GM19468 (cell line): Measurements from ENCODE around the gene MACROH2A2.
"Not testable (repeated sequence)": the region's sequence is repeated elsewhere in the genome, so short reads cannot be mapped to it uniquely, and the experiment has no call there.

Experiments
- ATAC-seq: cut with Tn5 transposase; IDR thresholded peaks from one replicate; pipeline ENCODE4 v1.9.1; 2021; ENCODE audit warnings: mild to moderate bottlenecking, moderate library complexity, moderate number of reproducible peaks; ENCODE audit not compliant: unreplicated experiment; ENCODE audit errors: extremely low read depth

The MACROH2A2 gene

DNA sequence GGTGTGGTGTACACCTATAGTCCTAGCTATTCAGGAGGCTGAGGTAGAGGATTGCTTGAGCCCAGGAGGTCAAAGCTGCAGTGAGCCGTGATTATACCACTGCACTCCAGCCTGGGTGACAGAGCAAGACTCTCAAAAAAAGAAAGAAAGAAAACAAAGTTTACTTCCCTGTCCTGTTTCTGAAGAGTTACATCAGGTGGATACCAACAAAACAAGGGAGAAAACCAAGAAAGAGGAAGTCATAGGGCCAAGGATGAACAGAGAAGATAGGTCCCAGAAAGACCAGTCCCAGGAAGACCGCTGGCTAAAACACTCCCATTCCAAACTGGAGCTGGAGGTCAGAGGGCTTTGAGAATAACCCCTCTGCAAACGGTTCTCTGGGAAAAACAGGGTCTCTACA is 13.5 kb downstream of the MACROH2A2 start:
- ATAC-seq = no peak

DNA sequence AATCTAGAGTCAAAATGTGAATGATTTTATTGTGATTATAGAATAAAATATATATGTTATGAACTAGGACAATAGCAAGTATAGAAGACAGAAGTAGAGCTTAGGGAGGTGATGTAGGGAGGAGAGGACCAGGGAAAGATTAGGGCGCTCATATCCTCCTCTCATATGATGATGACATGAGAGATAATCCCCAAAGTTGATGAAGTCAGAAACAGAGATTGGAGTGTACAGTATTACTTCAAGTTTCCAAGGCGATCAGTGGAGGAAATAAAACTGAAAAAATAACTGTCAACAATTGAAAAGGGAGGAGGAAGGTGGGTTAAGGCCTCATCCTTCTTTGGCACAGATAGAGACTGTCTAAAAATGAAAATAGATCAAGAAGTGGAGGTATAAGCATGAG is 14.9 kb downstream of the MACROH2A2 start:
- ATAC-seq = no peak

DNA sequence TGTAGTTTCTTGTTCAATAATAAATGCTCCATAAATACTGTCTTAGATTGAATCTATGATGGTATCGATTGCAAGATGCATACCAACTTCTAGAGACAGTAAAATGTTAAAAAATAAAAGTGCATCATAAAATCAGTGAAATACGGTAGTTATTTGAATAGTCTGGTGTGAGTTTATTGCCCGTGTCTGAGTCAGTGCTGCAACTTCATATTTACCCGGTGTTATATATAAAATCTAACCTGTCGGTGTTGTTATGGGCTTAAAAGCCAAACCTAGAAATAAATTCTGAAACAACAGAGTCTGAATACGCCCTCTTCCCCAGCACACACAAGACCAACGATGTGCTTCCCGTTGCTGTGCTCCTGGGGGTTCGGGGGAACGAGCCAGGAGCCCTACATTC is 16.3 kb downstream of the MACROH2A2 start:
- no peak for ATAC-seq

DNA sequence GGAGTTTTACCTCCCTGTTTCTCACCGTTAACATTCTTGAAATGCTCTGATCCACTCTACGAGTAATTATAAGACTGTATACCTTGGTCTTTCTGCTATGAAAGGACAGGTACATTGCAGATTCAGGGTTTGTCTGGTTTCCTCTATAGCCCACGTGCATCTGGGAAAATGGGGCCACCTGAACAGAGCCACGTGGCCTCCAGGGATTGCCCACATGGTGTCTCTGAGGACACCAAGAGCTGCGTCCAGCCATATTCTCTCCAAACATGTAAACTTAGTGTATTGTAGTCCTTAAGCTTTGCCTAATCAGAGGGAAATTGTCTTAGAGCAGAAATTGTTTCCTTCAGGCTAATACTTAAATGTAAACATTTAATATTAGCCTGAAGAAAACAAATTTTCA is 16.7 kb downstream of the MACROH2A2 start:
- ATAC-seq = no peak

DNA sequence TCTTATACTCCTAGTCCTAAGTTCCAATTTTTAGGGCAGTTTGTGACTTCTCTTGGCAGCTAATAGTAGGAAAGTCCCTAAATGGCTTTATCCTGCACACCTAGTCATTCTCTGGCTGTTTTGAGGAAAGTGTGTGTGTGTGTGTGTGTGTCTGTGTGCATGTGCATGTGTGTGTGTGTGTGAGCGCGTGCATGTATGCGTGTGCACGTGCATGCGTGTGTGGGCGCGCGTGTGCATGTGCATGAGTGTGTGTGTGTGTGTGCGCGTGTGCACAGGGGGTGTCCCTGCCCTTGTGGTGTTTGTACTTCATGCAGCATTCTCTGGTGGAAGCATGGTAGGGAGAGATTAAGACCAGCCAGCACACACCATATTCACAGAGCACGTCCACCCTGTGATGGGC is 18.2 kb downstream of the MACROH2A2 start:
- ATAC-seq = no peak

DNA sequence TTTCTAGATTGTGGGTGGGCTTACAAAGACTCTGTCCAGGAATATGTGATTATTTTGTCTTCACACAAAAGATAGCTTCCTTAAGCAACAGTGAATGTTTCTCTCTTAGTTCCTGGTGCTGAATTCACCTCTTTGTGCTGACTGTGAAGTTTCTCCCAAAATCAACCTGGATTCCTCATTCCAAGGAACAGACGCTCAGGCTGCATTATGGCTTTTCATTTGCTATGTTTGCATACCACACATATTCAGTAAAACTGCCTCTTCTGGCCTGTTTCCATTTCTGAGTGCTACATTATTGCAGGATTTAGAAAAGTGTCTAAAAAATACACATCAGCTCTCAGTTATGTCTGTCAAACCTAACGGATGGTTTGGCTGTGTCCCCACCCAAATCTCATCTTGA is 21.5 kb downstream of the MACROH2A2 start:
- no peak for ATAC-seq

DNA sequence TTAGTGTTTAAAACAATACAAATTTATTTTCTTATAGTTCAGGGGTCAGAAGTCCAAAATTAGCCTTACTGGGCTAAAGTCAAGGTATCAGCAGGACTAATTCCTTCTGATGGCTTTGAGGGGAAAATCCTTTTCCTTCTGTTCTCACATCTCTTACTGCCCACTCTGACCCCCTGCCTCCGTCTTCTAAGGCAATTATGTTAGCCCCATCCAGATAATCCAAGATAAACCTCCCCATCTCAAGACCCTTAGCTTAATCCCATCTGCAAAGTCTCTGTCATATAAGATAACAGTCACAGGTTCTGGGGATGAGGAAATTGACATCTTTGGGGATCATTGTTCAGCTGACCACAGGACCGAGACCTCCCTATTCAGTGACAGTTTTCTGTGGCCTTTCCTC is 22.3 kb downstream of the MACROH2A2 start:
- no peak for ATAC-seq

DNA sequence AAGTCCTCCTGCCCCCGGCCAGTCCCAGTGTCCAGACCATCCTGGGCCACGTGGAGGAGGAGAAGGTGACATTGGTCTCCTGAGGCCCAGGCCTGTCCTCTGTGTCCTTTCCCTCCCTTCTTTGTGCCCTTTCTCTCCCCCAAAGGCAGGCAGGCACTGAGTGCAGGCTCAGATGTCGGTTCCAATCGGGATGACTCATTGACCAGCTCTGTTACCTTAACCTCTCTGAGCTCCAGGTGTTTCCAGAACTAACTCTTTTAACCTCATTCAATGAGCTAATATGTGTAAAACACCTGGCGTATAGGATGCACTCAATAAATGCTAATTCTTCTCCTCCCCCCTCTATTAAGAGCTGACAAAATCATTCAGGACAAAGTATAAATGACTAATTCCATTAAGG is 25.7 kb downstream of the MACROH2A2 start:
- ATAC-seq = no peak

DNA sequence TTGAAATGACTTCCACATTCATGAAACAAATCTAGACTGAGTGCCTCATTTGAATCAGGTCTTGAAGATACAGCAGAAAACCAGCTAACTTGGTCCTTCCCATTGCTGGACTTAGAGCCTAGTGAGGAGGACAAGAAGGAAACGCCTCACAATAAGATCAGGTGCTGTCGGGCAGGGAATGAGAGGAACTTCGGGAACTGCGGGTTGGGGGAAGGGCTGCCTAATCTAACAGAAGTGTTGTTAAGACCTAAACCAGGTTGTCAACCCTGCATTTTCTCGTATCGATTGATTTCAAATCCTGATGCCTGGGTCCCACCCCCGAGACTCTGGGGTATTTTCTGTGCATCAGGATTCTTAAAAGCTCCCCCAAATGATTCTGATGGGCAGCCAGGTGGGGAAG is 26.3 kb downstream of the MACROH2A2 start:
- ATAC-seq = no peak

DNA sequence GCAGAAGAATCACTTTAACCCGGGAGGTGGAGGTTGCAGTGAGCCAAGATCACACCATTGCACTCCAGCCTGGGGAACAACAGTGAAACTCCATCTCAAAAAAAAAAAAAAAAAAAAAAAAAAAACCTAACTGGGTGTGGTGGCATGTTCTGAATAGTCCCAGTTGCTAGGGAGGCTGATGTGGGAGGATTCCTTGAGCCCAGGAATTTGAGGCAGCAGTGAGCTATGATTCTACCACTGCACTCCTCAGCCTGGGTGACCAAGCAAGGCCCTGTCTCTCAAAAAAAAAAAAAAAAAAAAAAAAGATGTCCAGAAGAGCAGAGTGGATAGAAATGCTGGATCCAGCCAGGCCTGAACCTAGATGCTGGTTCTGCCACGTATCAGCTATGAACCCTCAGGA is 28.1 kb downstream of the MACROH2A2 start:
- ATAC-seq = not testable (repeated sequence)

DNA sequence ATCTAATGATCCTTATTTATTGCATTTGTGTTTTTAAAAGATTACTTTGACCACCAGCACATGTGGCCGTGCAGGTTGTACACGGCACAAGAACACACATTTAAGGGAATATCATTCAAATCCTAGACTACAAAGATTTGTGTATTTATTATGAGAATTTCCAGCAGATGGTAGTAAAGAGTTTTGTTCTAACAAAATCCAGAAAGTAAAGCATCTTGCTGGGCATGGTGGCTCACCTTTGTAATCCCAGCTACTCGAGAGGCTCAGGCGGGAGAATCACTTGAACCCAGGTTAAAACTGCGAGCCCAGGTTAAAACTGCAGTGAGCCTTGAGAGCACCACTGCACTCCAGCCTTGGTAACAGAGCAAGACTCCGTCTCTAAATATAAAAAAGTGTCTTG is 31.5 kb downstream of the MACROH2A2 start:
- ATAC-seq = no peak

DNA sequence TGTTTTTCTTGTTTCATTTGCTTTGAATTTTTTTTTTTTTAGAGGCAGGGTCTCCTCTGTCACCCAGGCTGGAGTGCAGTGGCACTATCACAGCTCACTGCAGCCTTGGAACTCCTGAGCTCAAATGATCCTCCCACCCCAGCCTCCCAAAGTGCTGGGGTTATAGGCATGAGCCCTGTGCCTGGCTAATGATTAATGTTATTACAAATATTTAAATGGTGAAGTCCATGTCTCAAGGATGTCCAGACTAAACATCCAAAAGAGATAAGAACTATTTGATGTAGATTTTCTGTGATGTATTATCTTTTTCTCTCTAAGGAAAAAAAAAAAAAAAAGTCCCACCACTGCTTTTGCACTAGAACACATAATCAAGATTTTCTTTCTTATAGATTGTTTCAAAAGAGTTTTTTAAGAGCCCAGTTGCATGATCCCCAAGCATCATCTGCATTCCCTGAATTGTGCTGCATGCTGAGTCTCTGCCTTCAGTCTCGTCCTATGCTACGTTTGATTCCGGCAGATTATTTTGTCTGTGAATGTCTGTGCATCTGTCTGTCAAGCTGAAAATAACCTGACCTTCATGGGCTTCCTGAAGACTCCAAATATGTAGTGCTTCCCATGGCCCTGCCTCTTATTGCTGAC is 33.4 kb downstream of the MACROH2A2 start:
- no peak for ATAC-seq

DNA sequence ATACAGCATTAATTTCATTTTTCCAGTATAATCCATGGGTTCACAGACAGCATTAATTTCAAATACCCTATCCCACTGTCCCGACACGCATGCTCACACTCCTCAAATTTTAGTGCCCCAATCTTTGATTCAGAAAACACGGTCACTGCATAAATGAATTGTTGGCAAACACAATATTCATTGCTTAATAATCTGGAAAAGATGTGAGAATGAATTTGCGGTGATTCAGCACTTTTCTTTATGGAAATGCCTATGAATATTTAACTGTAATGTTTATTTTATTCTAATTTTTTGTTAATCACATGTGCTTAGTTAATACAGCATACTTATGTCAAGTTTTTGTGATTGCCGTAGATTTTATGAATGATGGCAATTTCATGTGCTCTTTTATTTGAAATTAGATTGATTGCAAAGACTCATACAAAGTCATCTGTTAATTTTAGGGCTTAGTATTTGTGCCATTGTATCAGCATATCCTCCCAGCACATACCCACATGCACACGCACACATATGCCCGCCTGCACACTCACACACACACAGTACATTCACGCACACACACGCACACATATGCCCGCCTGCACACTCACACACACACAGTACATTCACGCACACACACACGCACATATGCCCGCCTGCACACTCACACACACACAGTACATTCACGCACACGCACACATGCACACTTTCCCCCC is 35.1 kb downstream of the MACROH2A2 start:
- no peak for ATAC-seq

DNA sequence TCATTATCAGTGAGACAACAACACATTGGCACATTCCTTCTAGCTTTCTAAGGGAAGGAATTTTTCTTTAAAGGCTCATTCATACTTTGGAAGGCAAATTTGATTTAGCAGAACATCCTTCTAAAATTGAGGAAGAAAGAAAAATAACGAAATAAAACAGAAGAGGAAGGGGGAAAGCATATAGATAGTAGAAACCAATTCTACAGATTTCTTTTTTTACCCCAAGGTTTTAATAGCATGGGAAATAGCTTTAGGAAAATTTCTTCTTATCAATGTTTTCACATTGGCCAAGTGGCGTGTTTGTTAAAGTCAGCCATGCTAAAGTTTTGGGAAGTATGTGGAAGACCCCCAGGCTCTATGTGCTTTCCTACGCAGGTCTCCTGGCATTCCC is 35.7 kb downstream of the MACROH2A2 start:
- ATAC-seq = no peak

DNA sequence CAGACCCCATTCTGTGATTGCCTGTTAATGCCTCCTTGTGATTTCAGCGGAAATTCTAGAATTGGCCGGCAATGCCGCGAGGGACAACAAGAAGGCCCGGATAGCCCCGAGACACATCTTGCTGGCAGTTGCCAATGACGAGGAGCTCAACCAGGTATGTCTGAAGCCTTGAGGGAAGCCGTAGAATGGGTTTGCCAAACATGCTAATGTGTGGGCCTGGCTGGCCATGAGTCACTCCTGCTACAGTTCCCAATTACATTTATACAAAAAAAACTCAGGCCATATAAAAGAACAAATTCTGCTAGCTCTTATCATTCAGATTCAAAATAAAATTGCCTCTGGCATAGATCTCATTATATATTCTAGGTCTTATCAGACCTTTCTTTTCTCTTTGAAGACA is 37.4 kb downstream of the MACROH2A2 start:
- ATAC-seq = no peak

DNA sequence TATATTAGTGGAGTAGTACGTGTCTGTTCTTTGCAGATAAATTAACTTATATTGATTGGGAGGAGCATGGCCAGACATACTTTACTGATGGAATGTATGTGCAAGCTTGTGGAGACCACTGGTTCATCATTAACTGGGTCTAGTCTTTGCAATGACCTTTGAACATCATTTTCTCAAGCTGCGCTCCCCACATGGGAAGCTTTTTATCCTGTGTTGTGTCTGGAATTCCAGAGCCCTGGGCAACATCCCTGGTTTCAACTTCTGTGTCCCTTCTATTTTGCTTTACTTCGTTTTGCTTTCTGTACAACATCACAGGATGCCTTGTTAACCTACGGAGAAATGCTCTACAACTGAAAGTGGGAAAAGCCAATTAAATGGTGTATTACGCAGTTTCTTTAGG is 38.3 kb downstream of the MACROH2A2 start:
- ATAC-seq = no peak

DNA sequence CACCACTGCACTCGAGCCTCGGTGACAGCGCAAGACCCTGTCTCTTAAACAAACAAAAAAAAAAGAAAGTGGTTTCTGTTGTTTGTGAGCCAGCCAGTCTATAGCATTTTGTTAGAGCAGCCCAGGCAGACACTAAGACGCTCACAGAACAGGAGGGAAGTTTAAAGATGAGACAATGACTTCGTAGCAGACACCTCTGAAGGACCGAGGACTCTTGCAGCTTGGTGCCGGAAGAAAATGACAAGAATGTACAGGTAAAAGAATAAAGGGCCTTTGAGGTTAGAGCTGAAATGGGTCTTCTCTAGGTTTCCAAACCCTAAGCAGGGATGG is 39.7 kb downstream of the MACROH2A2 start:
- ATAC-seq = no peak

DNA sequence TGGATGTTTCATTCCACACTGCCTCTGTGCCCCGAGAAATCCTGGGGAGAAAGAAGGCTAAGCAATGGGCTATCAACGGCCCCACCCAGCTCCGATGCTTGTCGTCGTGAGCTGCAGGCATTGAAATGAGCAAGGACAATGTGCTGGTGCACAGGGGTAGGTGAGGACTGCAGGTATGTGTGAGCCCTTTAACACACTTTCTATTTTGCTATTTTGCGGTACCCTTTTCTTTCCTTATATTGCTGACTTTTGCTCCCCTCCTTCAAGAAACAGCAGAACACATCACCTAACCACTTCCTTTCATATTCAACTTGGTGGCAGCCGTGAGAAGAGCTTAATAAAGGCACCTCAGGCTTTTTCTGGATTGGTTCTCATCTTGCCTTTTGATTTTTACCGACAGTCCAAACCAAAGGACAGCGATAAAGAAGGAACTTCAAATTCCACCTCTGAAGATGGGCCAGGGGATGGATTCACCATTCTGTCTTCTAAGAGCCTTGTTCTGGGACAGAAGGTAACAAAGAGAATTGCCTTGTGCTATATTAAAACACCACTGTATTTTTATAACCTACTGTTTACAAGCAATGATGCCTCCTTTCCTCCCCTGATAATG is 40.8 kb downstream of the MACROH2A2 start:
- no peak for ATAC-seq

DNA sequence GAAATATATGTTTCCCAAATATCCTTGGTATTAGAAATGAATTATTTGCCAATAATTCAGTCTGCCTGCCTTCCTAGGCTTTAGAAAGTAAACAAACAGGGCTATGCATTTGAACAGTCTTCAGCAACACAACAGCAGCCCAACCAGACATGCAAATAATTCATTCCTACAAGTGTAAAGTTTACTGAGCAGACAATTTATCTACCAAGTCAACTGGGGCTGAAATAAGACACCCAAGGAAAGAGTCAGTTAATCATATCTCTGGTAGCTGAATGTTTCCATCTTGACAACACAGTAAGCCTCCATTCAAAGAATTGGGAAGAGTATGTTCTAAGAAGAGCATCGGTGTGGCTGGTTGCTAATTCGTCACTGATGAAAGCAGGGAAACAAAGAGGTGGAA is 41.6 kb downstream of the MACROH2A2 start:
- ATAC-seq = no peak

DNA sequence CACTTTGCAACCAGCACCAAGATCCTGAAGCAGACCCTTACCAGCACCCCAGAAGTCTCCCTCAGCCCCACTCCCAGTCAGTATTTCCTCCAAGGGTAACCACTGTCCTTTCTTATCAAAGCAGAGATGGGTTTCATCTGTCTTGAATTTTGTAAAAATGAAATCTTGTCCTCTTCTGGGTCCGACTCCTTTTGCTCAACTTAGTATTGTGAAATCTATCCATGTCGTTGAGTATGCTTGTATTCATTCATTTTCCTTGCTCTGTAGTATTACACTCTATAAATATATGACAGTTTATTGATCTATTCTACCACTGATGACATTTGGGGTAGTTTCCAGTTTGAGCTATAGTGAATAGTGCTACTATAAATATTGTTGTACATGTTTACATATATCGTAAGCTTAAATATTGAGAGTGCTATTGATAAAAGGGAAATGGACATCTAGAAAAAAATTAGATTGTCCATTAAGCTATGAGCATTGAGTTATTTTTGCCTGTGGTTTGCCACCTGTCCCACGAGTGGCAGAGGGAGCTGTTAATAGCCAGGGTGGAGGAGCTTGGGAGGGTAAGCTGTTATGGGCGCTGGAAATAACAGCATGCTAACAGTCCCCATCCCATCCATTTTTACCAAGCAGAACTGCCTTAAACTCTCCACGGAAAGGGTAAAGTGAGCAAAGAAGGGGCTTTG is 43.5 kb downstream of the MACROH2A2 start:
- ATAC-seq = no peak

DNA sequence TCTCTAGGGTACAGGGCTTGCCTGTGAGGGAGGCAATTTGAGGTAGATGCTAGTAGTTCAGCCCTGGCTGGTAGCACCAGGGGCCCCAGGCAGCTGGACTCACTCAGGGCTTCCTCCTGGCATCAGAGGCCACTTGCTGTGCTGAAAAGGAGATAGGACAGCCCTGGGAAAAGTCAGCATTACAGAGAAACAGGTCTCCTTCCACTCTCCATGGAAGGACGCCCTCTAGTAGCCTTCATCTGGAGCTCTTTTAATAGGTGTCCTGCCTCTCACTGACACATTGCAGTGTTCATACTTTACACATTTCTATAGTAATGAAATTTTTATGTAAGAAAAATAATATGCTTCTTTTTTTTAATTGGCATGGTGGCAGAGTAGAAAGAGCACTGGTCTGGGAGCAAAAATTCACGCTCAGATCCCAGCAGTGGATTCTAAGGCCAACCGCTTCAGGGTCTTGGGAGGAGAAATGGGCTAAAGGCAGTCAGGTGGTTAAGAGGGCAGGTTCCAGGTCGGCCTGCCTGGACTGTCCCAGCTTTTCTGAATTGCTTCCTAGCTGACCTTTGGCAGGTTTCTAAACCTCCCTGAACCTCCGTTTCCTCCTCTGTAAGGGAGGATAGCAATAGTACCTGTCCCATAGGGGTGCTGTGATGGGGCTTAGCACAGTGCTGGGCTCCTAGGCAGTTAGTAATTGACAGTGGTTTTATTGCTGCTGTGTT is 44.2 kb downstream of the MACROH2A2 start:
- no peak for ATAC-seq
